Stimulated activated naive B cell treated with anti-CD40 and anti-IgM and Interleukin-4, amounts not matched to agents 10 μg/mL and 1 μg/mL and 100 μg/mL, for 72 hours (primary cell): Measurements from ENCODE around the gene BBS9.

ENCODE experiments used
- ATAC-seq, 2 donors: fragments of 150-1000 bp; cut with Tn5 transposase; replicated peaks; 2 replicates each; pipeline ENCODE4 v1.10.0; 2021; ENCODE audit warnings: moderate library complexity in 1 of 2
- DNase-seq: peaks from one replicate; pipeline ENCODE4 v3.0.0; 2021
- H3K27ac Mint-ChIP-seq: one replicate; pipeline ENCODE4 v1.8.0; 2022; ENCODE audit warnings: mild to moderate bottlenecking, mixed read lengths
- H3K27me3 Mint-ChIP-seq, 2 donors: one replicate each; pipeline ENCODE4 v1.8.0; 2022; ENCODE audit warnings: mixed read lengths in 2 of 2
- H3K36me3 Mint-ChIP-seq, 2 donors: one replicate each; pipeline ENCODE4 v1.8.0; 2022; ENCODE audit warnings: mixed read lengths in 2 of 2, mild to moderate bottlenecking in 1 of 2
- H3K4me1 Mint-ChIP-seq, 2 donors: one replicate each; pipeline ENCODE4 v1.8.0; 2022; ENCODE audit warnings: mixed read lengths in 2 of 2, mild to moderate bottlenecking in 1 of 2
- H3K4me3 Mint-ChIP-seq, 2 donors: one replicate each; pipeline ENCODE4 v1.8.0; 2022; ENCODE audit warnings: mild to moderate bottlenecking in 2 of 2, mixed read lengths in 2 of 2, moderate library complexity in 1 of 2
- H3K9me3 Mint-ChIP-seq, 2 donors: one replicate each; pipeline ENCODE4 v1.8.0; 2022; ENCODE audit warnings: mixed read lengths in 2 of 2, mild to moderate bottlenecking in 1 of 2

Gene BBS9

DNA sequence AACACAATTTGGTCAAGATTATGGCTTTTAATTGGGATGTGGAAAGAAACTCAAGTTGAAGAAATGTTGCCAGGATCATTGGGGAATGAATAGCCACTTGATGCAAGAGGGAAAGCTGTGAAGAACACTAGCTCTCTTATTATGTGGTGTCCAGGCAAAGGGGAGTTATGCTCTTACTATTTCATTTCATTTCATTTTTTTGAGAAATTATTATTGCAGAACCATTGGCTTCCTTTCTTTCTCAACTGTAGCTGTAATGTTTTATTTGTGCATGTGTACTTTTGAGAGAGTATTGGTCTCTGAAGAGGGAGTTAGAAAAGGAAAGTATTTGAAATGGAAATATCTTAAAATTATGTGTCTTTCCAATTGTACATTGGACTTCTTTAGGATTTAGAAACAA is 463.4 kb downstream of the BBS9 start:
- H3K27me3 Mint-ChIP-seq: no peaks in the 10 kb centered on the region
- H3K4me1 Mint-ChIP-seq: peaks cover 5 to 7% of the 10 kb centered on the region in 2 donors

DNA sequence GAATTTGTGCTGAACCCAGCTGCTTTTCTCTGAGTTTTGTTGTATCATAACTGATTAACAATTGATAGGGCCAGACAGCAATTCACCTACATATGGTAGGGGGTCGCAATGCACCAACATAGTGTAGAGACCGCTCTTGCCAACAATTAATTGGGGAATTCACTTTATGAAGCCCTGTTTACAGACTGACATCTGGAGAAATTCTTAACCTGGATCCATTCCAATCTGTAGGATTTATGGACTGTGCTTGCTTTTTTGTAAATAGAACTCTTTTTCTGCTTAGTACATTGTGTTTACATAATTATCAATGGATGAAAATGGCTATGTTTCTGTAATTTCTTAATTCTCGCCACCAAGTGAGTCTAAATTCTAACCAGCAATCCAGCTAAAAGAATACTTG is 464.2 kb downstream of the BBS9 start:
- Mint-ChIP-seq H3K9me3 (peaks cover 3 to 4% of the 10 kb centered on the region in 2 donors), H3K27me3 (no peaks in the 10 kb centered on the region), H3K27ac (no peak overlapping the region), H3K4me3 (no peak overlapping the region), H3K36me3 (peaks cover 0 to 6% of the 10 kb centered on the region in 2 donors), H3K4me1 (peaks cover 5 to 7% of the 10 kb centered on the region in 2 donors)
- DNase-seq (no peak), ATAC-seq (no peak)

More for the DNA sequence above, 463.4 kb downstream of the BBS9 start:
- Mint-ChIP-seq H3K27ac (no peak overlapping the region), H3K36me3 (peaks cover 0 to 6% of the 10 kb centered on the region in 2 donors), H3K9me3 (peaks cover 3 to 4% of the 10 kb centered on the region in 2 donors), H3K4me3 (no peak overlapping the region)
- DNase-seq: no peak
- no peak for ATAC-seq

DNA sequence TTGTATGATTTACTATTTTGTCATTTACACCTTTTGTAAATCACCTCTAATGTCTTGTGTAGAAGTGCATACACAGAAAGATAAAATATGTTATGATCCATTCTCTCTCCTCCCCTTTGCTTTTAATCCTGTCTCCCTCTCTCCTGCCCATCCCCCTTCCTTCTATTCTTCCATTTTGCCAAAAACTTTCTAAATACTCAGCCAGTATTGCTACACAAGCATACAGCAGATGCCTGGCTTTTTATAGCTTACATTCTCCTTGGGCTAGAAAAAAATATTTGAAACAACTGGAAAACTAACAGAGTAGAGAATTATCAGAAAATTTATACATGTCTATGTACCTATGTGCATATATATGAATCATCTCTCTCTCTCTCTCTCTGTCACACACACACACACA is 467.3 kb downstream of the BBS9 start:
- ATAC-seq (no peak), DNase-seq (no peak)
- no peak overlapping the region for H3K4me3 Mint-ChIP-seq
- no peaks in the 10 kb centered on the region for H3K27me3 Mint-ChIP-seq
- peaks cover 0 to 6% of the 10 kb centered on the region in 2 donors for H3K36me3 Mint-ChIP-seq
- H3K9me3 Mint-ChIP-seq: peaks cover 3 to 5% of the 10 kb centered on the region in 2 donors
- no peak overlapping the region for H3K27ac Mint-ChIP-seq
- H3K4me1 Mint-ChIP-seq: peaks cover under 1% of the 10 kb centered on the region in 2 donors

- Mint-ChIP-seq H3K4me3 (no peak overlapping the region), H3K36me3 (peaks cover under 1 to 6% of the 10 kb centered on the region in 2 donors), H3K27ac (no peak overlapping the region), H3K9me3 (peaks cover 3 to 5% of the 10 kb centered on the region in 2 donors), H3K4me1 (no peaks in the 10 kb centered on the region), H3K27me3 (no peaks in the 10 kb centered on the region)
- DNase-seq: no peak
- no peak for ATAC-seq
These were observed 467.8 kb downstream of the BBS9 start for GRCh38 chr7:33597181-33597580.

DNA sequence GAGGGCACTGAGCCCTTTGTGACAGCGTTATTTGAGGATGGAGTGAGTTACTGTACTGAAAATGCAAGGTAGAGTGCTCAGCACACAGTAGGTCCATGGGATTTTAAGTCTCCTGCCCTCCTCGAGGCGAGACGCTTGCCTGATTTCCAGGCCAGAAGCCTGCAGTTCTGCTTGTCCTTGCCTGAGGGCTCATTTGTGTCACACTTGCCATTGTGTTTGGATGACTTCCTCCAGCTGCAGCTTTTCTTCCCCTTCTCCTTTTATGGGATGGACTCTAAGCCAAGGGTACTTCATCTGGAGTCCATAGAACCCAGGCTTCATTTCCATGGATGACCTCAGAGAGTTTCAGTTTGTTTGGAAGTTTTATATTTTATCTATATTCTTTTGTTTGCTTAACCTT is 471.7 kb downstream of the BBS9 start:
- H3K4me1 Mint-ChIP-seq: no peaks in the 10 kb centered on the region
- ATAC-seq (no peak), DNase-seq (no peak)
- peaks cover 0 to 1% of the 10 kb centered on the region in 2 donors for H3K9me3 Mint-ChIP-seq
- H3K27me3 Mint-ChIP-seq: no peaks in the 10 kb centered on the region
- H3K36me3 Mint-ChIP-seq: peaks cover 0 to 2% of the 10 kb centered on the region in 2 donors
- no peak overlapping the region for H3K27ac Mint-ChIP-seq
- H3K4me3 Mint-ChIP-seq: no peak overlapping the region

- H3K36me3 Mint-ChIP-seq: peaks cover 2 to 4% of the 10 kb centered on the region in 2 donors
- no peak for DNase-seq
- no peaks in the 10 kb centered on the region for H3K27me3 Mint-ChIP-seq
- no peak for ATAC-seq
- no peak overlapping the region for H3K4me3 Mint-ChIP-seq
- H3K9me3 Mint-ChIP-seq: peaks cover 0 to 1% of the 10 kb centered on the region in 2 donors
- no peaks in the 10 kb centered on the region for H3K4me1 Mint-ChIP-seq
- no peak overlapping the region for H3K27ac Mint-ChIP-seq
These were observed 472.5 kb downstream of the BBS9 start for GRCh38 chr7:33601884-33602283.

GRCh38 chr7:33604056-33604455 is 474.7 kb downstream of the BBS9 start:
- DNase-seq (no peak), ATAC-seq (no peak)
- Mint-ChIP-seq H3K36me3 (peaks cover 5 to 13% of the 10 kb centered on the region in 2 donors), H3K27ac (no peak overlapping the region), H3K27me3 (no peaks in the 10 kb centered on the region), H3K4me1 (no peaks in the 10 kb centered on the region), H3K4me3 (no peak overlapping the region), H3K9me3 (peaks cover 0 to 1% of the 10 kb centered on the region in 2 donors)

GRCh38 chr7:33610918-33611317 is 481.6 kb downstream of the BBS9 start:
- no peaks in the 10 kb centered on the region for H3K4me1 Mint-ChIP-seq
- ATAC-seq (no peak), DNase-seq (no peak)
- H3K4me3 Mint-ChIP-seq: no peak overlapping the region
- H3K27me3 Mint-ChIP-seq: no peaks in the 10 kb centered on the region
- peaks cover 0 to 4% of the 10 kb centered on the region in 2 donors for H3K9me3 Mint-ChIP-seq
- no peak overlapping the region for H3K27ac Mint-ChIP-seq
- H3K36me3 Mint-ChIP-seq: peaks cover 10 to 27% of the 10 kb centered on the region in 2 donors

DNA sequence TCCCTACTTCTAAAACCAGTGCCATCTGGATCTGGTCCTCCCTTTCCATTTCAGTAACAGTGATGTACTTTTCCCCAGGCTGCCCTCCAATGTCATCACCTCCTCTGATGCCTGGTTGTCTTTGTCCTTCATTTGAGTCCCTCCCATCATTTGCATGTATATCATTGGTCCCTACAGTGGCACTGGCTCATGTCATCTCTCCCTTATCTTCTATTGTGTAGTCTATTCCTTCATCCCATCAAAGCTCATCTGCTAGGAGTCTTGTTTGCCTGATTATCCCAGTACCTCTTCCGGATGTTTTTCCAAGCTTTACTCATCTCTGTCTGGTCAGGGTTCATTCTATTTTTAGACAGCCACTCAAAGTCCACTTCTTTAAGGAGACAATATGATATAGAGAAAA is 483.1 kb downstream of the BBS9 start:
- Mint-ChIP-seq H3K27ac (no peak overlapping the region), H3K27me3 (no peaks in the 10 kb centered on the region), H3K4me1 (no peaks in the 10 kb centered on the region), H3K4me3 (no peak overlapping the region), H3K36me3 (peaks cover 11 to 22% of the 10 kb centered on the region in 2 donors), H3K9me3 (peaks cover 4 to 5% of the 10 kb centered on the region in 2 donors)
- no peak for ATAC-seq
- DNase-seq: no peak

DNA sequence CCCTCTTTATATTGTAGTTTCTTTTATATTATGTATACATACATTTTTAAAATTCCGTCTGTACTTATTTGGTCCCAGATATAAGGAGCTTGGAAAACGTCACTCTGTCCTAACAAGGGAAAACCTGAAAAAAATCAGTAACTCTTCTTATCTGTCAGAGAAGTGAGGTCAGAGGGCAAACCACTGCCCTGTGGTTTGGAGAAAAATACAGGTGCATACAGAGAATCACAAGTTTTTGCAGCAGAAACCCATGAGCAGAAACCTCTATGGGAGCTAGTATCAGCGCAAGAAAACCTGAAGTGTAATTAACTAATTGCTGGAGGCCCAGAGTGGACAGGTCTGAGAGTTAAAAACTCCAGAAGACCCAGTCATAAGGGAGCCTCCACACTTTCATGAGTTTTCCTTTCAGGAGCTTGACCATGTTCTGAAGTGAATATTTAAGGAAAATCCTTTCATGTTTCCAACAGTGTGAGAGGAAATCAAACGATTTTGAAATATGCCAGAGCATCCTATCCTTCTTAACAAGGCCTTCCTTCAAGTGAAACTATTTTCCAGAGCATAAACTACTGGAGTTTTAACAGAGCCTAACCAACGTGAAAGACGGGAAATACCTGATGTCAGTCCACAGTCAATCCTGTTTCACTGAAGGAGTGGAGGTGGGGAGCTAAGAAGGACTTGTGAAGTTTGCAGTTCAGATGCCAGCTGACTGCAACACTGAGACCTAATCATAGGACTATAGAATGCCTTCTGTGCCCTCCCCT is 485.2 kb downstream of the BBS9 start:
- Mint-ChIP-seq H3K27me3 (no peaks in the 10 kb centered on the region), H3K27ac (no peak overlapping the region), H3K36me3 (peaks cover 9 to 17% of the 10 kb centered on the region in 2 donors), H3K4me3 (no peak overlapping the region), H3K9me3 (peaks cover 9 to 15% of the 10 kb centered on the region in 2 donors), H3K4me1 (no peaks in the 10 kb centered on the region)
- ATAC-seq: no peak
- no peak for DNase-seq

DNA sequence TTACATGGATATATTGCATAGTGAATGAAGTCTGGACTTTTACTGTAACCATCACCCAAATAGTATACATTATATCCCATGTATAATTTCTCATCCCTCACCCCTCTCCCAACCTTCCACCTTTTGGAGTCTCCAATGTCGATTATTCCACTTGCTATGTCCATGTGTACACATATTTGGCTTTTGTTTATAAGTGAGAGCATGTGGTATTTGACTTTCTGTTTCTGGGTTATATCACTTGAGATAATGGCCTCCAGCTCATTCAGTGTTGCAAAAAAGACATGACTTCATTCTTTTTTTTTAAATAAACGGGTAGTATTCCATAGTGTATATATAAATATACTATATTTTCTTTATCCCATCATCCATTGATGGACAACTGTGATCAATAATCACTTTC is 487.4 kb downstream of the BBS9 start:
- Mint-ChIP-seq H3K4me1 (no peaks in the 10 kb centered on the region), H3K9me3 (peaks cover 13 to 26% of the 10 kb centered on the region in 2 donors), H3K4me3 (no peak overlapping the region), H3K27me3 (no peaks in the 10 kb centered on the region), H3K27ac (no peak overlapping the region), H3K36me3 (peaks cover 9 to 13% of the 10 kb centered on the region in 2 donors)
- ATAC-seq (no peak), DNase-seq (no peak)

- Mint-ChIP-seq H3K4me3 (no peak overlapping the region), H3K4me1 (no peaks in the 10 kb centered on the region), H3K36me3 (peaks cover 4 to 8% of the 10 kb centered on the region in 2 donors), H3K27me3 (no peaks in the 10 kb centered on the region), H3K27ac (no peak overlapping the region), H3K9me3 (peaks cover 9 to 26% of the 10 kb centered on the region in 2 donors)
- ATAC-seq (no peak), DNase-seq (no peak)
These were observed 489.9 kb downstream of the BBS9 start for GRCh38 chr7:33619264-33619663.

GRCh38 chr7:33623267-33623666 is 493.9 kb downstream of the BBS9 start:
- ATAC-seq (no peak), DNase-seq (no peak)
- no peaks in the 10 kb centered on the region for H3K27me3 Mint-ChIP-seq
- no peak overlapping the region for H3K27ac Mint-ChIP-seq
- no peak overlapping the region for H3K4me3 Mint-ChIP-seq
- no peaks in the 10 kb centered on the region for H3K4me1 Mint-ChIP-seq
- peaks cover 4 to 7% of the 10 kb centered on the region in 2 donors for H3K36me3 Mint-ChIP-seq
- peaks cover 15 to 29% of the 10 kb centered on the region in 2 donors for H3K9me3 Mint-ChIP-seq

- H3K27me3 Mint-ChIP-seq: no peaks in the 10 kb centered on the region
- no peaks in the 10 kb centered on the region for H3K4me1 Mint-ChIP-seq
- no peak for ATAC-seq
- peaks cover 4 to 7% of the 10 kb centered on the region in 2 donors for H3K36me3 Mint-ChIP-seq
- DNase-seq: no peak
- no peak overlapping the region for H3K27ac Mint-ChIP-seq
- H3K4me3 Mint-ChIP-seq: no peak overlapping the region
- peaks cover 15 to 24% of the 10 kb centered on the region in 2 donors for H3K9me3 Mint-ChIP-seq
These were observed 494.9 kb downstream of the BBS9 start for GRCh38 chr7:33624215-33624614.

DNA sequence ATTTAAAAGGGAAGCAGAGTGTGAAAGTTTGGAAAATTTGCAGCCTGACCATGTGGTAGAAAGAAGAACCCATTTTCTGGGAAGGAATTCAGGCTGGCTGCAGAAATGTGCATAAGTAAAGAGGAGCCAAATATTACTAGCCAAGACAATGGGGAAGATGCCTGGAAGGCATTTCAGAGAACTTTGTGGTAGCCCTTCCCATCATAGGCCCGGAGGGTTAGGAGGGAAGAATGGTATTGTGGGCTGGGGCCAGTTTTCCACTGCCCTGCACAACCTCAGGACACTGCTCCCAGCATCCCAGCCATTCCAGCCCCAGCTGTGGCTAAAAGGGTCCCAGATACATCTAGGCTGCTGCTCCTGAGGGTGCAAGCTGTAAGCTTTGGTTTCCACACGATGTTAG is 497.5 kb downstream of the BBS9 start:
- Mint-ChIP-seq H3K9me3 (peaks cover 8 to 10% of the 10 kb centered on the region in 2 donors), H3K4me3 (no peak overlapping the region), H3K27ac (no peak overlapping the region), H3K27me3 (no peaks in the 10 kb centered on the region), H3K4me1 (no peaks in the 10 kb centered on the region), H3K36me3 (peaks cover 4 to 9% of the 10 kb centered on the region in 2 donors)
- no peak for DNase-seq
- ATAC-seq: no peak
